ENCODE data around the gene KRT14. TPM values are rescaled to one million over a fixed set of nuclear protein-coding genes. Genes with fewer than 3 reads are reported as not detected.

Gene KRT14
- total RNA-seq, 1 donor from 2014 or later: 1.0 TPM

DNA sequence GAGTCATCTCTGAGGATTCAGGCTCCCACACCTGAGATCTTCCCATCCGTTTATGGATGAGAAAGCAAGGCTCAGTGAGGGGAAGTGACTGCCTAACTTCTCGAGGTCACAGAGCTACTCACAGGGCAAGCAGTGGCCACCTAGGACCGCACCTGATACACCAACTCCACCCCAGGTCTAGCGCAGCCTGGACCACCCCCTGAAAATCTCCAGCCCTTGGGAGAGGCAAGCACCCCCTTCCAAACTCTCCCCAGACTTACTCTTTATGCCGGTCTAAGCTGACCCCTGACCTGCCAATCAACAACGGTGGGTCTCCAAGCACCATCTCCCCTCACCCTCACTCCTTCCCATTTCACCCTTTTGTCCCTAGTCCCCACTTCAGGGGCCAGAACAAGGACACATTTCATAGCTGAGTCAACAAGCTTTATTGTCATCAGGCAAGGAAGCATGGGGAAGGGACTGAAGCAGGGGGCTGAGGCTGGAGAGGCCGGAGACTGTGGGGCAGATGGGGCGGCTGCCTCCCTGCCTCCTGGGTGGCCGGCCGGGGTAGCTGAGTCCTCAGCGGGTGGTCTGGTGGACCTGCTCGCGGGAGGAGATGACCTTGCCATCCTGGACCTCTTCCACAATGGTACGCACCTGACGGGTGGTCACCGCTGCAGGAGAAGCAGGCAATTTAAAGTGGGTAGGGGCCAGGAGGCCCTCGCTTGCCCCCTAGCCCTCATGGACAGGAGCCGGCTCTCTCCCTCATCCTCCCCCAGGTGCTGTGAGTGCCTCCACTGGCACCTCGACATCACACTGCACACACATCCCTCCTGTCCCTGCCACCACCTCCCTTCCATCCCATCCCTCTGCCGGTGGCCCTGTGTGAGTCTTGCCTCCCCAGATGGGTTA lies 32.6 kb upstream of the KRT14 start:
- Histone ChIP-seq H3K27ac (ENCODE audit: low read depth, low read length) (no peak overlapping the region), H3K9me3 (ENCODE audit: insufficient read depth, low read depth, low read length) (no peaks in the 10 kb centered on the region), H3K27me3 (ENCODE audit: insufficient read depth, low read length) (no peaks in the 10 kb centered on the region), H3K9ac (ENCODE audit: low read length) (no peak overlapping the region), H3K36me3 (ENCODE audit: insufficient read depth, low read length) (no peaks in the 10 kb centered on the region), H3K4me2 (ENCODE audit: low read length) (no peak overlapping the region), H4K20me1 (ENCODE audit: insufficient read depth, low read length) (no peaks in the 10 kb centered on the region), H3K79me2 (ENCODE audit: insufficient read depth, low read length) (no peaks in the 10 kb centered on the region), H3K4me3 (ENCODE audit: insufficient read depth, low read depth, low read length) (no peak overlapping the region), H2AFZ (ENCODE audit: low read depth, low read length) (no peak overlapping the region), H3K4me1 (ENCODE audit: insufficient read depth, low read length) (no peaks in the 10 kb centered on the region)
- Mint-ChIP-seq H3K27ac (ENCODE audit: unreplicated experiment) (peak overlapping the region; percentile 41), H3K27me3 (ENCODE audit: low read depth, unreplicated experiment) (peaks cover 23% of the 10 kb centered on the region), H3K4me3 (ENCODE audit: unreplicated experiment) (no peak overlapping the region), H3K4me1 (ENCODE audit: low read depth, unreplicated experiment) (peaks cover 12% of the 10 kb centered on the region), H3K36me3 (ENCODE audit: low read depth, unreplicated experiment) (peaks cover 2% of the 10 kb centered on the region), H3K9me3 (ENCODE audit: unreplicated experiment) (no peaks in the 10 kb centered on the region)
- no peak for TF ChIP-seq EZH2 (IDR thresholded peaks at IDR 0.05; ENCODE audit: insufficient read depth, low read length)
- TF ChIP-seq, protein P1, sequence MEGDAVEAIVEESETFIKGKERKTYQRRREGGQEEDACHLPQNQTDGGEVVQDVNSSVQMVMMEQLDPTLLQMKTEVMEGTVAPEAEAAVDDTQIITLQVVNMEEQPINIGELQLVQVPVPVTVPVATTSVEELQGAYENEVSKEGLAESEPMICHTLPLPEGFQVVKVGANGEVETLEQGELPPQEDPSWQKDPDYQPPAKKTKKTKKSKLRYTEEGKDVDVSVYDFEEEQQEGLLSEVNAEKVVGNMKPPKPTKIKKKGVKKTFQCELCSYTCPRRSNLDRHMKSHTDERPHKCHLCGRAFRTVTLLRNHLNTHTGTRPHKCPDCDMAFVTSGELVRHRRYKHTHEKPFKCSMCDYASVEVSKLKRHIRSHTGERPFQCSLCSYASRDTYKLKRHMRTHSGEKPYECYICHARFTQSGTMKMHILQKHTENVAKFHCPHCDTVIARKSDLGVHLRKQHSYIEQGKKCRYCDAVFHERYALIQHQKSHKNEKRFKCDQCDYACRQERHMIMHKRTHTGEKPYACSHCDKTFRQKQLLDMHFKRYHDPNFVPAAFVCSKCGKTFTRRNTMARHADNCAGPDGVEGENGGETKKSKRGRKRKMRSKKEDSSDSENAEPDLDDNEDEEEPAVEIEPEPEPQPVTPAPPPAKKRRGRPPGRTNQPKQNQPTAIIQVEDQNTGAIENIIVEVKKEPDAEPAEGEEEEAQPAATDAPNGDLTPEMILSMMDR (IDR thresholded peaks at IDR 0.05; ENCODE audit: insufficient read depth, low read depth, low read length): no peak
- FAIRE-seq (no peak), DNase-seq (ENCODE audit: low read depth) (no peak)

GRCh38 chr17:41618341-41619035 lies 31.8 kb upstream of the KRT14 start:
- Histone ChIP-seq H3K9ac (ENCODE audit: low read length) (no peak overlapping the region), H3K4me3 (ENCODE audit: insufficient read depth, low read depth, low read length) (no peak overlapping the region), H3K4me1 (ENCODE audit: insufficient read depth, low read length) (no peaks in the 10 kb centered on the region), H3K36me3 (ENCODE audit: insufficient read depth, low read length) (no peaks in the 10 kb centered on the region), H3K4me2 (ENCODE audit: low read length) (no peak overlapping the region), H3K9me3 (ENCODE audit: insufficient read depth, low read depth, low read length) (no peaks in the 10 kb centered on the region), H4K20me1 (ENCODE audit: insufficient read depth, low read length) (no peaks in the 10 kb centered on the region), H3K27ac (ENCODE audit: low read depth, low read length) (no peak overlapping the region), H3K79me2 (ENCODE audit: insufficient read depth, low read length) (no peaks in the 10 kb centered on the region), H3K27me3 (ENCODE audit: insufficient read depth, low read length) (no peaks in the 10 kb centered on the region), H2AFZ (ENCODE audit: low read depth, low read length) (no peak overlapping the region)
- peaks cover 23% of the 10 kb centered on the region for H3K27me3 Mint-ChIP-seq (ENCODE audit: low read depth, unreplicated experiment)
- no peak overlapping the region for H3K4me3 Mint-ChIP-seq (ENCODE audit: unreplicated experiment)
- H3K36me3 Mint-ChIP-seq (ENCODE audit: low read depth, unreplicated experiment): peaks cover 2% of the 10 kb centered on the region
- no peak for DNase-seq (ENCODE audit: low read depth)
- no peaks in the 10 kb centered on the region for H3K9me3 Mint-ChIP-seq (ENCODE audit: unreplicated experiment)
- H3K27ac Mint-ChIP-seq (ENCODE audit: unreplicated experiment): no peak overlapping the region
- peaks cover 12% of the 10 kb centered on the region for H3K4me1 Mint-ChIP-seq (ENCODE audit: low read depth, unreplicated experiment)
- FAIRE-seq: no peak
- TF ChIP-seq EZH2 (IDR thresholded peaks at IDR 0.05; ENCODE audit: insufficient read depth, low read length): no peak
- TF ChIP-seq, protein P1 (IDR thresholded peaks at IDR 0.05; ENCODE audit: insufficient read depth, low read depth, low read length): no peak

Measured in astrocyte (in vitro differentiated cells and primary cell).